ENCODE measurements around the gene CDK17.

Gene CDK17

DNA sequence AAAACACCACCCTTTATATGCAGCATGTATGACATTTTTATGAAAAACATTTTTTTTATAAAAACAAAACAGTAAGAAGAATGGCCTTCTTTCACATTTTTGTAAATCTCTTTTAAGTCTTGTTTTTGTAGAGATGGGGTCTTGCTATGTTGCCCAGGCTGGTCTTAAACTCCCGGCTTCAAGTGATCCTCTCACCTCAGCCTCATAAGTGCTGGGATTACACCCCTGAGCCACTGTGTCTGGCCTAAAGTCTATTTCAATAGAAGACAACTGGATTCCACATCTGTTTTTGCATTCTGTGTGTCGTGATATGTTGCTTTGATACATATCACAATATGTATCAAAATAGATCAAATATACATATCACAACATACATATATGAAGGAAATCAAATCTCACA lies 107.1 kb downstream of the CDK17 start:
- no peak overlapping the region for H3K4me3 ChIP-seq (ENCODE audit: low read depth, low read length)
- in situ Hi-C loops (cut with HindIII; ENCODE audit: low sequenced_read_pairs): no loop called here
- no peak for DNase-seq (ENCODE audit: low read depth, low spot score)
- TF ChIP-seq, protein P1, sequence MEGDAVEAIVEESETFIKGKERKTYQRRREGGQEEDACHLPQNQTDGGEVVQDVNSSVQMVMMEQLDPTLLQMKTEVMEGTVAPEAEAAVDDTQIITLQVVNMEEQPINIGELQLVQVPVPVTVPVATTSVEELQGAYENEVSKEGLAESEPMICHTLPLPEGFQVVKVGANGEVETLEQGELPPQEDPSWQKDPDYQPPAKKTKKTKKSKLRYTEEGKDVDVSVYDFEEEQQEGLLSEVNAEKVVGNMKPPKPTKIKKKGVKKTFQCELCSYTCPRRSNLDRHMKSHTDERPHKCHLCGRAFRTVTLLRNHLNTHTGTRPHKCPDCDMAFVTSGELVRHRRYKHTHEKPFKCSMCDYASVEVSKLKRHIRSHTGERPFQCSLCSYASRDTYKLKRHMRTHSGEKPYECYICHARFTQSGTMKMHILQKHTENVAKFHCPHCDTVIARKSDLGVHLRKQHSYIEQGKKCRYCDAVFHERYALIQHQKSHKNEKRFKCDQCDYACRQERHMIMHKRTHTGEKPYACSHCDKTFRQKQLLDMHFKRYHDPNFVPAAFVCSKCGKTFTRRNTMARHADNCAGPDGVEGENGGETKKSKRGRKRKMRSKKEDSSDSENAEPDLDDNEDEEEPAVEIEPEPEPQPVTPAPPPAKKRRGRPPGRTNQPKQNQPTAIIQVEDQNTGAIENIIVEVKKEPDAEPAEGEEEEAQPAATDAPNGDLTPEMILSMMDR (IDR thresholded peaks at IDR 0.05; ENCODE audit: low read depth, low read length): no peak

DNA sequence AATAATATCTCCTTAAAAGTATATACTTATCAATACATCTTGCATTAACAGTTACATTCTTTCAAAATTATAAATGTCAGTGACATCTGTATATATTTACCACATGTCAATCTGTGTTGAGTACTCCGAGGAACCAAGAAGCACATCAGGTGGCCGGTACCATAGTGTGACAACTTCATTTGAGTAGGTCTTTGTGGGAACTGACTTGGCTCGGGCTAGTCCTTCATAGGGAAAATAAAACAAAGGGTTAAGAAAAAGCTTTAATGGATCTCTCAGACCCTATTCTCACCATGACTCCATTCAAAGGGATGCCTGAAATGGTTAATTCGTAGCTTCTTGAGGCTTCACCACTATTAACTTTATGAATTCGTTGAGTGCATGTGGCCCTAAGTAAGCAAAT lies 111.2 kb downstream of the CDK17 start:
- DNase-seq (ENCODE audit: low read depth, low spot score): no peak
- in situ Hi-C loops (cut with HindIII; ENCODE audit: low sequenced_read_pairs): no loop called here
- H3K4me3 ChIP-seq (ENCODE audit: low read depth, low read length): no peak overlapping the region
- TF ChIP-seq, protein P1 (IDR thresholded peaks at IDR 0.05; ENCODE audit: low read depth, low read length): no peak

DNA sequence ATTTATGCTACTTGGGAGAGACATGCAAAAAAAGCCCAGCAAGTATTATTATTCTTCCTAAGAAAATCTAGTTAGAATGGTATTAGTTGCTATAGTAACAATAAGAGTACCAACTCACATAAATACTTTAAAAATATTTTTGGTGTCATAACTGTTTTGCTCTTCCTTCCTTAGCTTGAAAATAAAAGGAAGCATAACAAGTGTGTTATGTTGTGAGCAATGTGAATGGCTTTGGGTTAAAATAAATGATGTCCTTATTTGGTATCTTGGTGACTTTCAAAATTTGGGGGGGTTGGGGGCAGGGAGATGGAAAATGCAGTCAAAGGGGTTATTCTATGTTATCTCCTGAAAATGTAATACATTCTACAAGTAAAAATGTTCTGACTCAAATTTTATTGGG lies 115.1 kb downstream of the CDK17 start:
- no peak for DNase-seq (ENCODE audit: low read depth, low spot score)
- in situ Hi-C loops (cut with HindIII; ENCODE audit: low sequenced_read_pairs): no loop called here
- H3K4me3 ChIP-seq (ENCODE audit: low read depth, low read length): no peak overlapping the region
- TF ChIP-seq, protein P1 (IDR thresholded peaks at IDR 0.05; ENCODE audit: low read depth, low read length): no peak

DNA sequence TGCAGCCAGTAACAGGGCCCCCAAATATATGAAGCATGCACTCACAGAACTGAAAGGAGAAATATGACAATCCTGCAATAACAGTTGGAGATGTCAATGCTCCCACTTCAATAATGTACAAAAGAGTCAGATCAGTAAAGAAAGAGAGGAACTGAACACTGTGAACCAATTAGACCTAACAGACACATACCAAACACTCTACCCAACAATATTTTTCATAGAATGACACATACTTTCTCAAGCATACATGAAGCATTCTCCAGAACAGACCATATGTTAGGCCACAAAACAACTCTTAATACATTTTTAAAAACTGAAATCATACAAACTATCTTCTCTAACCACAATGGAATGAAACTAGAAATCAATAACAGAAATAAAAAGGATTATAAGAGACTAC lies 125.9 kb downstream of the CDK17 start:
- no peak overlapping the region for H3K4me3 ChIP-seq (ENCODE audit: low read depth, low read length)
- TF ChIP-seq, protein P1 (IDR thresholded peaks at IDR 0.05; ENCODE audit: low read depth, low read length): no peak
- DNase-seq (ENCODE audit: low read depth, low spot score): peak; percentile 42
- in situ Hi-C loops (cut with HindIII; ENCODE audit: low sequenced_read_pairs): no loop called here

DNA sequence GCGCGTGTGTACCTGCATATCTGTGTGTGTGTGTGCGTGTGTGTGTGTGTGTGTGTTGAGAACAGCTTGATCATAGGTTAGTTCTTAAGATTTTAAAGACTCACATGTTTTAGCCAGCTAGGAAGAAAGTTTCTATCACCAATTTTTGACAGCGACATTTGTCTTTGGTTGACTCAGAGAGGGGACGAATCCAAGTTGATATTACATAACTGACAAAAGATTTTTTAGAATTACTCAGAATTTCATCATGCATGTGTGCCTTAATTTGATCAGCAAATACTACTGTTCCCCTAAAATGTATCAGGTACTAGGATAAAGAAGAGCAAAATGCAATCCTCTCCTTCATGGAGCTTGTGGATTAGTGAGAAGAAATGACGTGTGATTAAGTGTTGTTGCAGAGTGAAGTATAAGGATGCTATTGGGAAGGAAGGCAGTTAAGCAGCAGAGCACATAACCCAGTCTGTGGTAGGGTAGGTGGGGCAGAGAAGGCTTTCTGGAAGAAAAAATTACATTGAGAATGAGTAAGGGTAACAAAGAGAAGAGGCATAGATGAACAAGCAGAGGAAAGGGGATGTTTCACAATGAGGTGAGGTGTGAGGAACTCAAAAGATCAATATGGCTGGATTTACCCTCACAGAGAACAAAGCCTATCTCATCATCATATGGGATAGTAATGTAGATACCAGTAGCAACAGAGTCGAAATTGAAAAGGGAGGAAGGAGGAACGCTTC lies 128.6 kb downstream of the CDK17 start:
- no peak for DNase-seq (ENCODE audit: low read depth, low spot score)
- TF ChIP-seq, protein P1 (IDR thresholded peaks at IDR 0.05; ENCODE audit: low read depth, low read length): no peak
- H3K4me3 ChIP-seq (ENCODE audit: low read depth, low read length): no peak overlapping the region
- in situ Hi-C loops (cut with HindIII; ENCODE audit: low sequenced_read_pairs): no loop called here

DNA sequence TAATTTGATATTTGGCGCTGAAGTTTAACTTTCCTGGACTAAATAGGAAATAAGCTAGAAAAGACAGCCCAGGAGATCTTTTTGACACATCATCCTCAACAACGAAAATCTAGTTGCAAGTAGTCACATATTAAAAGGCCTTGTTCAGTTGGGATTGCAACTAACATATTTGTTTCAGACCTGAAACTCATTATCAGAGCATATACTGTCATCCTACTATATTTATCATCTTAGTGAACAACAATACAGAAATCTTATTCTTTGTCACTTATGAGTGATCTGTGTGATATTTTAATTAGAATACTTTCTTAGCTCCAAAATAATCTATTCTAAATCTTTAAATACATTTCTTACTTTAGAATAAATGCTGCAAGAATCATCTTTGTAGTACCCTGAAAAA lies 134.0 kb downstream of the CDK17 start:
- in situ Hi-C loops (cut with HindIII; ENCODE audit: low sequenced_read_pairs): no loop called here
- TF ChIP-seq, protein P1 (IDR thresholded peaks at IDR 0.05; ENCODE audit: low read depth, low read length): no peak
- no peak overlapping the region for H3K4me3 ChIP-seq (ENCODE audit: low read depth, low read length)
- DNase-seq (ENCODE audit: low read depth, low spot score): no peak
